Lung (tissue), 12 donors: ENCODE measurements around the gene NFKBIE. TPM values are rescaled to one million over a fixed set of nuclear protein-coding genes. Genes with fewer than 3 reads are reported as not detected.

ENCODE experiments used
- ATAC-seq: fragments of 200-7000 bp; cut with Tn5 transposase; one replicate; pipeline ENCODE4 v1.9.1; 2020; ENCODE audit warnings: moderate number of reproducible peaks; ENCODE audit not compliant: insufficient read depth, low FRiP score
- DNase-seq, 3 donors: peaks; one replicate each; pipeline ENCODE4 v3.0.0-alpha.2; 2013 to 2017
- H3K27ac ChIP-seq, 2 donors: one replicate each; pipeline ENCODE4 v1.5.1; 2013; ENCODE audit warnings: mild to moderate bottlenecking in 2 of 2, moderate library complexity in 2 of 2, control low read depth in 1 of 2, inconsistent platforms in 1 of 2, low read depth in 1 of 2, low read length in 1 of 2
- H3K27me3 ChIP-seq, 3 donors: one replicate each; pipeline ENCODE4 v1.5.1; 2013; ENCODE audit warnings: low read length in 2 of 3; ENCODE audit not compliant: control insufficient read depth in 3 of 3, insufficient read depth in 3 of 3
- H3K36me3 ChIP-seq, 4 donors: one replicate each; pipeline ENCODE4 v1.5.1; 2013; ENCODE audit warnings: low read length in 4 of 4, mild to moderate bottlenecking in 1 of 4, moderate library complexity in 1 of 4; ENCODE audit not compliant: control insufficient read depth in 4 of 4, insufficient read depth in 4 of 4
- H3K4me1 ChIP-seq, 5 donors: one replicate each; pipeline ENCODE4 v1.5.1; 2013; ENCODE audit warnings: low read length in 5 of 5, mild to moderate bottlenecking in 2 of 5, moderate library complexity in 1 of 5; ENCODE audit not compliant: control insufficient read depth in 5 of 5, insufficient read depth in 5 of 5
- H3K4me3 ChIP-seq: one replicate; pipeline ENCODE4 v1.5.1; 2013; ENCODE audit warnings: mild to moderate bottlenecking, control low read depth, moderate library complexity
- H3K9ac ChIP-seq, 2 donors: one replicate each; pipeline ENCODE4 v1.5.1; 2013; ENCODE audit warnings: low read length in 2 of 2, control low read depth in 1 of 2; ENCODE audit not compliant: insufficient read depth in 1 of 2
- H3K9me3 ChIP-seq, 4 donors: one replicate each; pipeline ENCODE4 v1.5.1; 2013; ENCODE audit warnings: low read length in 3 of 4, mild to moderate bottlenecking in 1 of 4, moderate library complexity in 1 of 4; ENCODE audit not compliant: control insufficient read depth in 4 of 4, insufficient read depth in 3 of 4
- CTCF ChIP-seq: IDR thresholded peaks from 2 replicates; pipeline ENCODE4 v1.5.1; 2012; ENCODE audit warnings: mild to moderate bottlenecking; ENCODE audit errors: control extremely low read depth, extremely low read depth
- WGBS, 2 donors: extraction: QIAGEN DNeasy Blood & Tissue Kit; methylation state at CpG; one replicate each; pipeline ENCODE4 v1.1.7; 2013; 5-methylcytosine and 5-hydroxymethylcytosine counted together
- polyA plus RNA-seq, 2 donors: library from polyadenylated mRNA; stranded (reverse); fragments of 200-250 nt; gene quantifications; one replicate each; pipeline ENCODE4 v1.2.1, GENCODE V29; 2013
- total RNA-seq, 2 donors: library from RNA; depleted of rRNA in 1 of 2; stranded (reverse); fragments of >200 nt in 1 of 2; gene quantifications; one replicate each; pipeline ENCODE4 v1.2.1, GENCODE V29; 2014 to 2021
- donor health status: control.
- donor health status: control.
- donor health status: Bipolar disorder and iron deficiency.
- donor health status: healthy.
- donor health status: DM: yes; HTN: yes; CAD: no.

NFKBIE gene
- total and polyA plus RNA-seq, 4 donors, result 13.1 to 40.6 (median 20.4) TPM

- H3K9me3 ChIP-seq, result no peaks in the 10 kb centered on the region
- H3K4me1 ChIP-seq, result peaks cover 6 to 25% (median 12%) of the 10 kb centered on the region in 5 donors
- no peak overlapping the region for H3K27ac ChIP-seq
- WGBS, 2 donors, result 74 to 82% methylated on average over 10 of the region's 10 CpGs
- H3K36me3 ChIP-seq, result no peaks in the 10 kb centered on the region
- no peak for TF ChIP-seq CTCF
- no peak overlapping the region for H3K4me3 ChIP-seq
- no peak overlapping the region for H3K9ac ChIP-seq
- peaks cover 0 to 31% (median 23%) of the 10 kb centered on the region in 3 donors for H3K27me3 ChIP-seq
- DNase-seq (no peak), ATAC-seq (no peak)
Observed at GRCh38 chr6:44267252-44267651, 1.9 kb upstream of the NFKBIE start.

- peaks cover 6 to 26% (median 12%) of the 10 kb centered on the region in 5 donors for H3K4me1 ChIP-seq
- ATAC-seq, result no peak
- H3K36me3 ChIP-seq, result peaks cover 0 to 6% (median 3%) of the 10 kb centered on the region in 4 donors
- H3K4me3 ChIP-seq, result no peak overlapping the region
- H3K9me3 ChIP-seq, result no peaks in the 10 kb centered on the region
- H3K27me3 ChIP-seq, result peaks cover 0 to 22% (median 15%) of the 10 kb centered on the region in 3 donors
- no peak overlapping the region for H3K9ac ChIP-seq
- no peak for DNase-seq
- TF ChIP-seq CTCF, result no peak
- no peak overlapping the region for H3K27ac ChIP-seq
- WGBS, 2 donors, result 72 to 84% methylated on average over 3 of the region's 3 CpGs
Observed at GRCh38 chr6:44266347-44266746, 996 bp upstream of the NFKBIE start.

- no peaks in the 10 kb centered on the region for H3K9me3 ChIP-seq
- no peak overlapping the region for H3K9ac ChIP-seq
- no peak for TF ChIP-seq CTCF
- WGBS, 2 donors, result 62 to 65% methylated on average over 17 of the region's 17 CpGs
- no peak for DNase-seq
- peaks cover 0 to 17% (median 14%) of the 10 kb centered on the region in 3 donors for H3K27me3 ChIP-seq
- peaks cover 0 to 8% (median 6%) of the 10 kb centered on the region in 4 donors for H3K36me3 ChIP-seq
- H3K27ac ChIP-seq, result no peak overlapping the region
- H3K4me1 ChIP-seq, result peaks cover 6 to 26% (median 12%) of the 10 kb centered on the region in 5 donors
- no peak for ATAC-seq
- H3K4me3 ChIP-seq, result no peak overlapping the region
Observed at GRCh38 chr6:44265722-44266233, 427 bp upstream of the NFKBIE start.
